Prostate gland (tissue), 2 donors: ENCODE measurements around the gene FRMD4A. TPM values are rescaled to one million over a fixed set of nuclear protein-coding genes. Genes with fewer than 3 reads are reported as not detected.
"Not testable (repeated sequence)": the region's sequence is repeated elsewhere in the genome, so short reads cannot be mapped to it uniquely, and the experiment has no call there.

Experiments used
- DNase-seq: peaks from one replicate; pipeline ENCODE4 v3.0.0-alpha.2; 2019; ENCODE audit warnings: low spot score
- H3K27ac ChIP-seq, 2 donors: fragments of 200-600 bp; sonication (generic); 2 replicates each; pipeline ENCODE4 v1.5.1; 2017 to 2019
- H3K27me3 ChIP-seq: fragments of 200-600 bp; sonication (generic); replicated peaks from 2 replicates; pipeline ENCODE4 v1.5.1; 2019; ENCODE audit not compliant: insufficient read depth
- H3K36me3 ChIP-seq, 2 donors: fragments of 200-600 bp; sonication (generic); 1 replicate in 1 of 2; 2 replicates in 1 of 2; pipeline versions ENCODE4 v1.5.1 to v1.8.1; 2017 to 2019
- H3K4me1 ChIP-seq: fragments of 200-600 bp; sonication (generic); replicated peaks from 2 replicates; pipeline ENCODE4 v1.5.1; 2019
- H3K4me3 ChIP-seq, 2 donors: fragments of 200-600 bp; sonication (generic); 2 replicates each; pipeline ENCODE4 v1.5.1; 2017 to 2019
- H3K9me3 ChIP-seq: fragments of 200-600 bp; sonication (generic); 2 replicates; pipeline ENCODE4 v1.5.1; 2017
- CTCF ChIP-seq, 4 experiments: fragments of 200-600 bp in 2 of 4; fragments of 450-650 bp in 2 of 4; sonication (generic) in 2 of 4; IDR thresholded peaks; 1 replicate in 3 of 4; 2 replicates in 1 of 4; pipeline ENCODE4 v1.5.1; 2016 to 2019; ENCODE audit warnings: antibody characterized with exemption in 4 of 4, mild to moderate bottlenecking in 2 of 4, moderate library complexity in 2 of 4
- POLR2A ChIP-seq: fragments of 450-650 bp; IDR thresholded peaks from one replicate; pipeline ENCODE4 v1.6.1; 2016; ENCODE audit warnings: antibody characterized with exemption, mild to moderate bottlenecking
- POLR2AphosphoS5 ChIP-seq: sonication (generic); formaldehyde crosslinking; IDR thresholded peaks from one replicate; pipeline ENCODE4 v1.6.1; 2017; ENCODE audit warnings: antibody characterized with exemption
- WGBS: methylation state at CpG from one replicate; pipeline ENCODE4 v1.1.5; 2018; 5-methylcytosine and 5-hydroxymethylcytosine counted together
- intact Hi-C: fragments of 100-400 bp; cut with DNase I; formaldehyde crosslinking; loops from one replicate; pipeline ENCODE4 v1.14.2; 2022
- total RNA-seq, 2 donors: library from RNA; depleted of rRNA; stranded (reverse); fragments of >200 nt; gene quantifications; one replicate each; pipeline ENCODE4 v1.1.0, GENCODE V29; 2016

Gene FRMD4A
- total RNA-seq, 2 donors from 2014 or later = 38.0 to 53.2 TPM

GRCh38 chr10:14233566-14233965 lies 97.2 kb downstream of the FRMD4A start:
- H3K36me3 ChIP-seq = no peaks in the 10 kb centered on the region
- no peaks in the 10 kb centered on the region for H3K4me1 ChIP-seq
- TF ChIP-seq POLR2A (no peak), POLR2AphosphoS5 (no peak), CTCF (IDR thresholded peaks at IDR 0.05) (no peak)
- no peaks in the 10 kb centered on the region for H3K9me3 ChIP-seq
- H3K27me3 ChIP-seq = no peaks in the 10 kb centered on the region
- intact Hi-C loops = no loop called here
- no peak overlapping the region for H3K4me3 ChIP-seq
- 85% methylated on average over 4 of the region's 4 CpGs for WGBS
- no peak overlapping the region for H3K27ac ChIP-seq
- DNase-seq = no peak

- H3K9me3 ChIP-seq, H3K4me1 ChIP-seq, H3K27ac ChIP-seq, DNase-seq, intact Hi-C loops, H3K27me3 ChIP-seq, H3K4me3 ChIP-seq, H3K36me3 ChIP-seq: not testable (repeated sequence)
- WGBS = 58% methylated on average over 3 of the region's 3 CpGs
Measured at GRCh38 chr10:14228798-14229197, 101.9 kb downstream of the FRMD4A start.

- TF ChIP-seq POLR2AphosphoS5 = no peak
- TF ChIP-seq CTCF (IDR thresholded peaks at IDR 0.05) = no peak
- no peak for TF ChIP-seq POLR2A
- DNase-seq = no peak
Measured at GRCh38 chr10:14225379-14225778, 105.3 kb downstream of the FRMD4A start.

GRCh38 chr10:14220026-14220425 lies 110.7 kb downstream of the FRMD4A start:
- Histone ChIP-seq H3K36me3 (no peaks in the 10 kb centered on the region), H3K4me3 (no peak overlapping the region), H3K27me3 (no peaks in the 10 kb centered on the region), H3K4me1 (no peaks in the 10 kb centered on the region), H3K9me3 (no peaks in the 10 kb centered on the region), H3K27ac (no peak overlapping the region)
- no peak for DNase-seq
- intact Hi-C loops = no loop called here
- 85% methylated on average over 7 of the region's 7 CpGs for WGBS
- TF ChIP-seq CTCF (IDR thresholded peaks at IDR 0.05) = no peak
- TF ChIP-seq POLR2A = no peak
- TF ChIP-seq POLR2AphosphoS5 = no peak

More at GRCh38 chr10:14225379-14225778, 105.3 kb downstream of the FRMD4A start:
- H3K4me3 ChIP-seq = no peak overlapping the region
- intact Hi-C loops = no loop called here
- H3K27me3 ChIP-seq = no peaks in the 10 kb centered on the region
- H3K4me1 ChIP-seq = no peaks in the 10 kb centered on the region
- no peak overlapping the region for H3K27ac ChIP-seq
- H3K9me3 ChIP-seq = no peaks in the 10 kb centered on the region
- WGBS = 77% methylated on average over 4 of the region's 4 CpGs
- no peaks in the 10 kb centered on the region for H3K36me3 ChIP-seq

GRCh38 chr10:14219411-14219810 lies 111.3 kb downstream of the FRMD4A start:
- Histone ChIP-seq H3K4me3 (no peak overlapping the region), H3K27me3 (no peaks in the 10 kb centered on the region), H3K27ac (no peak overlapping the region), H3K36me3 (no peaks in the 10 kb centered on the region), H3K4me1 (no peaks in the 10 kb centered on the region), H3K9me3 (no peaks in the 10 kb centered on the region)
- TF ChIP-seq POLR2A = no peak
- no peak for TF ChIP-seq POLR2AphosphoS5
- intact Hi-C loops = no loop called here
- WGBS = 92% methylated on average over 5 of the region's 5 CpGs
- DNase-seq = no peak

GRCh38 chr10:14215641-14216040 lies 115.1 kb downstream of the FRMD4A start:
- TF ChIP-seq CTCF (IDR thresholded peaks at IDR 0.05) (no peak), POLR2A (no peak), POLR2AphosphoS5 (no peak)
- H3K27me3 ChIP-seq = no peaks in the 10 kb centered on the region
- no peaks in the 10 kb centered on the region for H3K9me3 ChIP-seq
- no peak overlapping the region for H3K4me3 ChIP-seq
- intact Hi-C loops = no loop called here
- no peaks in the 10 kb centered on the region for H3K4me1 ChIP-seq
- 83% methylated on average over 7 of the region's 7 CpGs for WGBS
- H3K27ac ChIP-seq = no peak overlapping the region
- H3K36me3 ChIP-seq = no peaks in the 10 kb centered on the region
- DNase-seq = no peak

GRCh38 chr10:14213703-14214102 lies 117.0 kb downstream of the FRMD4A start:
- H3K9me3 ChIP-seq, H3K27ac ChIP-seq, H3K36me3 ChIP-seq, H3K4me1 ChIP-seq, intact Hi-C loops, DNase-seq, H3K27me3 ChIP-seq, H3K4me3 ChIP-seq: not testable (repeated sequence)
- 81% methylated on average over 7 of the region's 7 CpGs for WGBS
